ENCODE data around the gene ZNF566.

GRCh38 chr19:36489118-36489919, at the start of gene ZNF566:
- TF ChIP-seq CTCF (conservative IDR thresholded peaks at IDR 0.05 in 1 of 2, IDR thresholded peaks at IDR 0.05 in 1 of 2; ENCODE audit: low read depth in 1 of 2, low read length in 2 of 2) (no peak), EZH2 (IDR thresholded peaks at IDR 0.05; ENCODE audit: low read length, missing control alignments) (no peak)

Data from fibroblast of lung (primary cell).